ENCODE data around the gene PTEN.

Gene PTEN

GRCh38 chr10:87915989-87916388, 52.6 kb downstream of the PTEN start:
- in situ Hi-C loops (cut with HindIII; ENCODE audit: low sequenced_read_pairs): no loop called here

- in situ Hi-C loops (cut with HindIII; ENCODE audit: low sequenced_read_pairs): no loop called here
Measured at GRCh38 chr10:87916515-87916914, 53.1 kb downstream of the PTEN start.

GRCh38 chr10:87918254-87918859, 54.9 kb downstream of the PTEN start:
- in situ Hi-C loops (cut with HindIII; ENCODE audit: low sequenced_read_pairs): no loop called here

GRCh38 chr10:87920538-87920937, 57.1 kb downstream of the PTEN start:
- in situ Hi-C loops (cut with HindIII; ENCODE audit: low sequenced_read_pairs): no loop called here

GRCh38 chr10:87921931-87922688, 58.7 kb downstream of the PTEN start:
- in situ Hi-C loops (cut with HindIII; ENCODE audit: low sequenced_read_pairs): no loop called here

- in situ Hi-C loops (cut with HindIII; ENCODE audit: low sequenced_read_pairs): no loop called here
Measured at GRCh38 chr10:87923233-87923632, 59.8 kb downstream of the PTEN start.

GRCh38 chr10:87925570-87925969, 62.1 kb downstream of the PTEN start:
- in situ Hi-C loops (cut with HindIII; ENCODE audit: low sequenced_read_pairs): loop anchor here (5.0 kb wide), 1 partner anchor 53 kb away; no protein-coding TSS in a partner anchor

- in situ Hi-C loops (cut with HindIII; ENCODE audit: low sequenced_read_pairs): loop anchor here (5.0 kb wide), 1 partner anchor 55 kb away; no protein-coding TSS in a partner anchor
Measured at GRCh38 chr10:87927091-87927490, 63.7 kb downstream of the PTEN start.

GRCh38 chr10:87928996-87929395, 65.6 kb downstream of the PTEN start:
- in situ Hi-C loops (cut with HindIII; ENCODE audit: low sequenced_read_pairs): loop anchor here (5.0 kb wide), 1 partner anchor 57 kb away; no protein-coding TSS in a partner anchor

- in situ Hi-C loops (cut with HindIII; ENCODE audit: low sequenced_read_pairs): no loop called here
Measured at GRCh38 chr10:87930141-87930540, 66.7 kb downstream of the PTEN start.

- in situ Hi-C loops (cut with HindIII; ENCODE audit: low sequenced_read_pairs): no loop called here
Measured at GRCh38 chr10:87930934-87931835, 67.8 kb downstream of the PTEN start.

- in situ Hi-C loops (cut with HindIII; ENCODE audit: low sequenced_read_pairs): no loop called here
Measured at GRCh38 chr10:87931836-87932230, 68.4 kb downstream of the PTEN start.

GRCh38 chr10:87935290-87936141, 72.1 kb downstream of the PTEN start:
- in situ Hi-C loops (cut with HindIII; ENCODE audit: low sequenced_read_pairs): no loop called here

- in situ Hi-C loops (cut with HindIII; ENCODE audit: low sequenced_read_pairs): no loop called here
Measured at GRCh38 chr10:87940210-87940609, 76.8 kb downstream of the PTEN start.

GRCh38 chr10:87942884-87943527, 79.6 kb downstream of the PTEN start:
- in situ Hi-C loops (cut with HindIII; ENCODE audit: low sequenced_read_pairs): no loop called here

- in situ Hi-C loops (cut with HindIII; ENCODE audit: low sequenced_read_pairs): no loop called here
Measured at GRCh38 chr10:87945984-87946383, 82.6 kb downstream of the PTEN start.

GRCh38 chr10:87952612-87953011, 89.2 kb downstream of the PTEN start:
- in situ Hi-C loops (cut with HindIII; ENCODE audit: low sequenced_read_pairs): no loop called here

GRCh38 chr10:87956055-87956454, 92.6 kb downstream of the PTEN start:
- in situ Hi-C loops (cut with HindIII; ENCODE audit: low sequenced_read_pairs): no loop called here

GRCh38 chr10:87957702-87958101, 94.3 kb downstream of the PTEN start:
- in situ Hi-C loops (cut with HindIII; ENCODE audit: low sequenced_read_pairs): no loop called here

GRCh38 chr10:87960230-87960629, 96.8 kb downstream of the PTEN start:
- in situ Hi-C loops (cut with HindIII; ENCODE audit: low sequenced_read_pairs): no loop called here

Measured in endothelial cell of hepatic sinusoid (primary cell).